Transverse colon (tissue), 4 donors: ENCODE results near the gene ELAVL2. TPM values are rescaled to one million over a fixed set of nuclear protein-coding genes. Genes with fewer than 3 reads are reported as not detected.

ENCODE experiments used
- DNase-seq: peaks from one replicate; pipeline ENCODE4 v3.0.0-alpha.2; 2019
- H3K27ac ChIP-seq, 4 donors: fragments of 200-600 bp; sonication (generic); 2 replicates each; pipeline ENCODE4 v1.5.1; 2016 to 2018; ENCODE audit warnings: inconsistent platforms in 4 of 4
- H3K27me3 ChIP-seq: fragments of 200-600 bp; sonication (generic); 2 replicates; pipeline ENCODE4 v1.5.1; 2017; ENCODE audit warnings: inconsistent platforms
- H3K36me3 ChIP-seq, 4 donors: fragments of 200-600 bp; sonication (generic); 2 replicates each; pipeline ENCODE4 v1.5.1; 2017 to 2019; ENCODE audit warnings: inconsistent platforms in 4 of 4
- H3K4me1 ChIP-seq, 4 donors: fragments of 200-600 bp; sonication (generic); 2 replicates each; pipeline ENCODE4 v1.5.1; 2017 to 2020; ENCODE audit warnings: inconsistent platforms in 4 of 4
- H3K4me3 ChIP-seq, 4 donors: fragments of 200-600 bp; sonication (generic); 1 replicate in 1 of 4; 2 replicates in 3 of 4; pipeline versions ENCODE4 v1.5.1 to v1.6.1; 2017 to 2019; ENCODE audit warnings: inconsistent platforms in 4 of 4
- H3K9me3 ChIP-seq, 2 donors: fragments of 200-600 bp; sonication (generic); 2 replicates each; pipeline ENCODE4 v1.5.1; 2017 to 2019; ENCODE audit warnings: inconsistent platforms in 2 of 2
- CTCF ChIP-seq, 5 experiments: fragments of 200-600 bp in 3 of 5; fragments of 450-650 bp in 2 of 5; sonication (generic) in 3 of 5; IDR thresholded peaks; 1 replicate in 2 of 5; 2 replicates in 3 of 5; pipeline ENCODE4 v1.5.1; 2016 to 2017; ENCODE audit warnings: antibody characterized with exemption in 5 of 5, inconsistent platforms in 3 of 5, mild to moderate bottlenecking in 2 of 5, moderate library complexity in 1 of 5
- EP300 ChIP-seq: sonication (generic); formaldehyde crosslinking; IDR thresholded peaks from one replicate; pipeline ENCODE4 v1.6.1; 2017; ENCODE audit warnings: antibody characterized with exemption, low read depth
- POLR2A ChIP-seq: fragments of 450-650 bp; IDR thresholded peaks from one replicate; pipeline ENCODE4 v1.6.1; 2016; ENCODE audit warnings: antibody characterized with exemption, mild to moderate bottlenecking, moderate library complexity
- POLR2AphosphoS5 ChIP-seq, 3 donors: sonication (generic); formaldehyde crosslinking; IDR thresholded peaks; one replicate each; pipeline ENCODE4 v1.6.1; 2016; ENCODE audit warnings: antibody characterized with exemption in 3 of 3
- WGBS, 2 donors: methylation state at CpG; one replicate each; pipeline ENCODE4 v1.1.5; 2018; ENCODE audit warnings: low coverage in 1 of 2; 5-methylcytosine and 5-hydroxymethylcytosine counted together
- in situ Hi-C, 4 donors: fragments of 200-750 bp; cut with MboI; loops; one replicate each; pipeline versions ENCODE4 v1.15.0 to v1.15.1; 2017; ENCODE audit warnings: low sequenced_read_pairs in 3 of 4, low pct_ligation_motif_present in 1 of 4, low pct_unique_long_range_greater_than_20kb in 1 of 4
- intact Hi-C: fragments of 100-400 bp; cut with DNase I; formaldehyde crosslinking; loops from one replicate; pipeline ENCODE4 v1.15.1; 2023; ENCODE audit warnings: low total_unique reads
- total RNA-seq, 4 donors: library from RNA; depleted of rRNA; stranded (reverse); fragments of >200 nt; gene quantifications; one replicate each; pipeline ENCODE4 v1.1.0, GENCODE V29; 2016

ELAVL2 gene
- total RNA-seq, 4 donors from 2014 or later = 0.41 to 2.2 (median 0.60) TPM; not detected in 1

GRCh38 chr9:23768861-23769260 lies 57.2 kb downstream of the ELAVL2 start:
- H3K4me3 ChIP-seq = no peak overlapping the region
- H3K9me3 ChIP-seq = no peaks in the 10 kb centered on the region
- in situ Hi-C loops = no loop called here
- H3K36me3 ChIP-seq = no peaks in the 10 kb centered on the region
- no peak for DNase-seq
- no peak overlapping the region for H3K27ac ChIP-seq
- intact Hi-C loops = no loop called here
- no peak for TF ChIP-seq POLR2AphosphoS5 (IDR thresholded peaks at IDR 0.05)
- no peak for TF ChIP-seq POLR2A
- no peak for TF ChIP-seq EP300
- no peak for TF ChIP-seq CTCF (IDR thresholded peaks at IDR 0.05)
- H3K27me3 ChIP-seq = no peaks in the 10 kb centered on the region
- peaks cover 0 to 13% (median 0%) of the 10 kb centered on the region in 4 donors for H3K4me1 ChIP-seq
- 68 to 79% methylated on average over 2 of the region's 2 CpGs for WGBS, 2 donors

- DNase-seq = no peak
- H3K27ac ChIP-seq = no peak overlapping the region
- H3K4me3 ChIP-seq = no peak overlapping the region
- no peaks in the 10 kb centered on the region for H3K9me3 ChIP-seq
- no peaks in the 10 kb centered on the region for H3K27me3 ChIP-seq
- H3K4me1 ChIP-seq = peaks cover 0 to 13% (median 0%) of the 10 kb centered on the region in 4 donors
- TF ChIP-seq POLR2A = no peak
- no peak for TF ChIP-seq POLR2AphosphoS5 (IDR thresholded peaks at IDR 0.05)
- in situ Hi-C loops = no loop called here
- WGBS, 2 donors = 31 to 42% methylated on average over 1 to 2 of the region's 2 CpGs
- H3K36me3 ChIP-seq = no peaks in the 10 kb centered on the region
- intact Hi-C loops = no loop called here
Observed at GRCh38 chr9:23766613-23767012, 59.4 kb downstream of the ELAVL2 start.

GRCh38 chr9:23765561-23765960 lies 60.5 kb downstream of the ELAVL2 start:
- no peak for DNase-seq
- Histone ChIP-seq H3K27me3 (no peaks in the 10 kb centered on the region), H3K4me1 (peaks cover 0 to 13% (median 0%) of the 10 kb centered on the region in 4 donors), H3K4me3 (no peak overlapping the region), H3K9me3 (no peaks in the 10 kb centered on the region), H3K36me3 (no peaks in the 10 kb centered on the region), H3K27ac (no peak overlapping the region)
- TF ChIP-seq POLR2AphosphoS5 (IDR thresholded peaks at IDR 0.05) = no peak
- TF ChIP-seq EP300 = no peak
- no peak for TF ChIP-seq POLR2A
- no peak for TF ChIP-seq CTCF (IDR thresholded peaks at IDR 0.05)
- 72 to 81% methylated on average over 6 of the region's 6 CpGs for WGBS, 2 donors
- in situ Hi-C loops (no loop called here), intact Hi-C loops (no loop called here)

GRCh38 chr9:23764219-23764618 lies 61.8 kb downstream of the ELAVL2 start:
- no peaks in the 10 kb centered on the region for H3K9me3 ChIP-seq
- H3K4me1 ChIP-seq = peaks cover 0 to 5% (median 0%) of the 10 kb centered on the region in 4 donors
- WGBS, 2 donors = 65 to 75% methylated on average over 3 of the region's 3 CpGs
- TF ChIP-seq POLR2A = no peak
- TF ChIP-seq EP300 = no peak
- no peak for TF ChIP-seq POLR2AphosphoS5 (IDR thresholded peaks at IDR 0.05)
- no peak for TF ChIP-seq CTCF (IDR thresholded peaks at IDR 0.05)
- intact Hi-C loops = no loop called here
- in situ Hi-C loops = no loop called here
- no peaks in the 10 kb centered on the region for H3K27me3 ChIP-seq
- no peaks in the 10 kb centered on the region for H3K36me3 ChIP-seq
- no peak overlapping the region for H3K4me3 ChIP-seq
- DNase-seq = no peak
- no peak overlapping the region for H3K27ac ChIP-seq

- H3K27me3 ChIP-seq = no peaks in the 10 kb centered on the region
- no peak overlapping the region for H3K4me3 ChIP-seq
- H3K4me1 ChIP-seq = peaks cover 0 to 8% (median 0%) of the 10 kb centered on the region in 4 donors
- no peak for TF ChIP-seq CTCF (IDR thresholded peaks at IDR 0.05)
- H3K27ac ChIP-seq = no peak overlapping the region
- intact Hi-C loops (no loop called here), in situ Hi-C loops (no loop called here)
- WGBS, 2 donors = 83 to 86% methylated on average over 1 to 5 of the region's 5 CpGs
- H3K36me3 ChIP-seq = no peaks in the 10 kb centered on the region
- no peaks in the 10 kb centered on the region for H3K9me3 ChIP-seq
- DNase-seq = no peak
Observed at GRCh38 chr9:23754551-23754950, 71.5 kb downstream of the ELAVL2 start.
